Neural crest cell (in vitro differentiated cells): ENCODE measurements around the gene CDH13. TPM values are rescaled to one million over a fixed set of nuclear protein-coding genes. Genes with fewer than 3 reads are reported as not detected.

ENCODE experiments used
- DNase-seq: peaks from one replicate; pipeline ENCODE4 v3.0.0; 2021; ENCODE audit warnings: low read depth, mixed read lengths, low spot score
- H3K27ac Mint-ChIP-seq: one replicate; pipeline ENCODE4 v1.8.0; 2021; ENCODE audit warnings: mild to moderate bottlenecking, mixed read lengths; ENCODE audit not compliant: unreplicated experiment
- H3K27me3 Mint-ChIP-seq: 2 replicates; pipeline ENCODE4 v1.8.0; 2021; ENCODE audit warnings: low read depth, mild to moderate bottlenecking, mixed read lengths
- H3K36me3 Mint-ChIP-seq: 2 replicates; pipeline ENCODE4 v1.8.0; 2021; ENCODE audit warnings: low read depth, mild to moderate bottlenecking, mixed read lengths
- H3K4me1 Mint-ChIP-seq: 2 replicates; pipeline ENCODE4 v1.8.0; 2021; ENCODE audit warnings: mixed read lengths
- H3K4me3 Mint-ChIP-seq: one replicate; pipeline ENCODE4 v1.8.0; 2021; ENCODE audit warnings: mild to moderate bottlenecking, mixed read lengths
- H3K9me3 Mint-ChIP-seq: 2 replicates; pipeline ENCODE4 v1.8.0; 2021; ENCODE audit warnings: mixed read lengths
- CTCF ChIP-seq: fragments of 200-600 bp; sonication (generic); conservative IDR thresholded peaks from 2 replicates; pipeline ENCODE4 v1.5.0; 2021; ENCODE audit warnings: antibody characterized with exemption, mild to moderate bottlenecking
- total RNA-seq: library from RNA; stranded (reverse); gene quantifications from 2 replicates; pipeline ENCODE4 v1.2.1, GENCODE V29; 2021

The CDH13 gene
- total RNA-seq, 1 donor from 2014 or later = 1.1 TPM

GRCh38 chr16:83810901-83811300 lies 1184.1 kb downstream of the CDH13 start:
- H3K4me3 Mint-ChIP-seq = peak overlapping the region; percentile 64
- H3K4me1 Mint-ChIP-seq = peaks cover 52% of the 10 kb centered on the region
- no peak for TF ChIP-seq CTCF
- peaks cover 15% of the 10 kb centered on the region for H3K36me3 Mint-ChIP-seq
- H3K9me3 Mint-ChIP-seq = peaks cover 4% of the 10 kb centered on the region
- H3K27ac Mint-ChIP-seq = no peak overlapping the region
- no peaks in the 10 kb centered on the region for H3K27me3 Mint-ChIP-seq
- no peak for DNase-seq

- no peaks in the 10 kb centered on the region for H3K9me3 Mint-ChIP-seq
- no peaks in the 10 kb centered on the region for H3K27me3 Mint-ChIP-seq
- DNase-seq = no peak
- H3K27ac Mint-ChIP-seq = no peak overlapping the region
- no peak overlapping the region for H3K4me3 Mint-ChIP-seq
- peaks cover 13% of the 10 kb centered on the region for H3K36me3 Mint-ChIP-seq
- H3K4me1 Mint-ChIP-seq = peaks cover 35% of the 10 kb centered on the region
- no peak for TF ChIP-seq CTCF
Observed at GRCh38 chr16:83813823-83814658, 1187.3 kb downstream of the CDH13 start.

GRCh38 chr16:83814659-83814985 lies 1187.9 kb downstream of the CDH13 start:
- H3K4me3 Mint-ChIP-seq = no peak overlapping the region
- no peaks in the 10 kb centered on the region for H3K27me3 Mint-ChIP-seq
- peaks cover 32% of the 10 kb centered on the region for H3K4me1 Mint-ChIP-seq
- peaks cover 11% of the 10 kb centered on the region for H3K36me3 Mint-ChIP-seq
- H3K27ac Mint-ChIP-seq = no peak overlapping the region
- no peak for DNase-seq
- no peak for TF ChIP-seq CTCF
- H3K9me3 Mint-ChIP-seq = no peaks in the 10 kb centered on the region

GRCh38 chr16:83817022-83817421 lies 1190.3 kb downstream of the CDH13 start:
- no peak overlapping the region for H3K27ac Mint-ChIP-seq
- DNase-seq = no peak
- H3K4me3 Mint-ChIP-seq = no peak overlapping the region
- H3K9me3 Mint-ChIP-seq = no peaks in the 10 kb centered on the region
- H3K4me1 Mint-ChIP-seq = peaks cover 24% of the 10 kb centered on the region
- TF ChIP-seq CTCF = no peak
- no peaks in the 10 kb centered on the region for H3K27me3 Mint-ChIP-seq
- H3K36me3 Mint-ChIP-seq = peaks cover 6% of the 10 kb centered on the region

GRCh38 chr16:83818276-83818675 lies 1191.5 kb downstream of the CDH13 start:
- H3K4me3 Mint-ChIP-seq = no peak overlapping the region
- no peaks in the 10 kb centered on the region for H3K27me3 Mint-ChIP-seq
- TF ChIP-seq CTCF = no peak
- H3K4me1 Mint-ChIP-seq = peaks cover 17% of the 10 kb centered on the region
- no peak overlapping the region for H3K27ac Mint-ChIP-seq
- H3K9me3 Mint-ChIP-seq = no peaks in the 10 kb centered on the region
- DNase-seq = no peak
- no peaks in the 10 kb centered on the region for H3K36me3 Mint-ChIP-seq
